IMR-90 (cell line): ENCODE results near the gene SDHAF4.
"Not testable (repeated sequence)": the region's sequence is repeated elsewhere in the genome, so short reads cannot be mapped to it uniquely, and the experiment has no call there.

Experiments used
- BHLHE40 ChIP-seq: fragments of 150-350 bp; IDR thresholded peaks from 2 replicates; pipeline ENCODE4 v1.6.1; 2016; ENCODE audit warnings: mild to moderate bottlenecking, low read depth, low read length
- CEBPB ChIP-seq: IDR thresholded peaks from 2 replicates; pipeline ENCODE4 v1.6.1; 2012; ENCODE audit warnings: low read depth, low read length, improper control_type of control experiment
- CHD1 ChIP-seq: IDR thresholded peaks from 2 replicates; pipeline ENCODE4 v1.6.1; 2012; ENCODE audit warnings: low read depth, low read length, improper control_type of control experiment
- MAZ ChIP-seq: IDR thresholded peaks from 2 replicates; pipeline ENCODE4 v1.6.1; 2012; ENCODE audit warnings: low read depth, mild to moderate bottlenecking, low read length, improper control_type of control experiment, moderate library complexity, borderline replicate concordance
- MXI1 ChIP-seq: IDR thresholded peaks from 2 replicates; pipeline ENCODE4 v1.6.1; 2012; ENCODE audit warnings: low read depth, mild to moderate bottlenecking, low read length, moderate library complexity, borderline replicate concordance
- POLR2A ChIP-seq: IDR thresholded peaks from 2 replicates; pipeline ENCODE4 v1.6.1; 2012; ENCODE audit warnings: mild to moderate bottlenecking, low read depth, low read length
- RAD21 ChIP-seq: IDR thresholded peaks from 2 replicates; pipeline ENCODE4 v1.6.1; 2012; ENCODE audit warnings: low read length, improper control_type of control experiment
- RCOR1 ChIP-seq: IDR thresholded peaks from 2 replicates; pipeline ENCODE4 v1.6.1; 2012; ENCODE audit warnings: mild to moderate bottlenecking, low read length, improper control_type of control experiment; ENCODE audit not compliant: insufficient replicate concordance
- RFX5 ChIP-seq: IDR thresholded peaks from 2 replicates; pipeline ENCODE4 v1.8.0; 2012; ENCODE audit warnings: low read depth, mild to moderate bottlenecking, low read length, moderate library complexity
- TF ChIP-seq, protein P1 (sequence below): fragments of 150-350 bp; IDR thresholded peaks from 2 replicates; pipeline ENCODE4 v1.6.1; 2016; ENCODE audit warnings: low read depth, mild to moderate bottlenecking, low read length, moderate library complexity, borderline replicate concordance
- TF ChIP-seq, protein P2 (sequence below): fragments of 150-350 bp; IDR thresholded peaks from 2 replicates; pipeline ENCODE4 v1.6.1; 2017; ENCODE audit warnings: mild to moderate bottlenecking, antibody characterized with exemption, low read length, low read depth
- TF ChIP-seq, protein P3 (sequence below): conservative IDR thresholded peaks from 2 replicates; pipeline ENCODE4 v1.5.1; 2012; ENCODE audit warnings: mild to moderate bottlenecking, low read depth, low read length, improper control_type of control experiment

- TF ChIP-seq RFX5, POLR2A, MXI1, RCOR1, CEBPB, BHLHE40, RAD21, CHD1, MAZ: not testable (repeated sequence)
- TF ChIP-seq, protein P1, sequence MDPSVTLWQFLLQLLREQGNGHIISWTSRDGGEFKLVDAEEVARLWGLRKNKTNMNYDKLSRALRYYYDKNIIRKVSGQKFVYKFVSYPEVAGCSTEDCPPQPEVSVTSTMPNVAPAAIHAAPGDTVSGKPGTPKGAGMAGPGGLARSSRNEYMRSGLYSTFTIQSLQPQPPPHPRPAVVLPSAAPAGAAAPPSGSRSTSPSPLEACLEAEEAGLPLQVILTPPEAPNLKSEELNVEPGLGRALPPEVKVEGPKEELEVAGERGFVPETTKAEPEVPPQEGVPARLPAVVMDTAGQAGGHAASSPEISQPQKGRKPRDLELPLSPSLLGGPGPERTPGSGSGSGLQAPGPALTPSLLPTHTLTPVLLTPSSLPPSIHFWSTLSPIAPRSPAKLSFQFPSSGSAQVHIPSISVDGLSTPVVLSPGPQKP = not testable (repeated sequence)
- TF ChIP-seq, protein P2, sequence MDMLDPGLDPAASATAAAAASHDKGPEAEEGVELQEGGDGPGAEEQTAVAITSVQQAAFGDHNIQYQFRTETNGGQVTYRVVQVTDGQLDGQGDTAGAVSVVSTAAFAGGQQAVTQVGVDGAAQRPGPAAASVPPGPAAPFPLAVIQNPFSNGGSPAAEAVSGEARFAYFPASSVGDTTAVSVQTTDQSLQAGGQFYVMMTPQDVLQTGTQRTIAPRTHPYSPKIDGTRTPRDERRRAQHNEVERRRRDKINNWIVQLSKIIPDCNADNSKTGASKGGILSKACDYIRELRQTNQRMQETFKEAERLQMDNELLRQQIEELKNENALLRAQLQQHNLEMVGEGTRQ = not testable (repeated sequence)
- TF ChIP-seq, protein P3, sequence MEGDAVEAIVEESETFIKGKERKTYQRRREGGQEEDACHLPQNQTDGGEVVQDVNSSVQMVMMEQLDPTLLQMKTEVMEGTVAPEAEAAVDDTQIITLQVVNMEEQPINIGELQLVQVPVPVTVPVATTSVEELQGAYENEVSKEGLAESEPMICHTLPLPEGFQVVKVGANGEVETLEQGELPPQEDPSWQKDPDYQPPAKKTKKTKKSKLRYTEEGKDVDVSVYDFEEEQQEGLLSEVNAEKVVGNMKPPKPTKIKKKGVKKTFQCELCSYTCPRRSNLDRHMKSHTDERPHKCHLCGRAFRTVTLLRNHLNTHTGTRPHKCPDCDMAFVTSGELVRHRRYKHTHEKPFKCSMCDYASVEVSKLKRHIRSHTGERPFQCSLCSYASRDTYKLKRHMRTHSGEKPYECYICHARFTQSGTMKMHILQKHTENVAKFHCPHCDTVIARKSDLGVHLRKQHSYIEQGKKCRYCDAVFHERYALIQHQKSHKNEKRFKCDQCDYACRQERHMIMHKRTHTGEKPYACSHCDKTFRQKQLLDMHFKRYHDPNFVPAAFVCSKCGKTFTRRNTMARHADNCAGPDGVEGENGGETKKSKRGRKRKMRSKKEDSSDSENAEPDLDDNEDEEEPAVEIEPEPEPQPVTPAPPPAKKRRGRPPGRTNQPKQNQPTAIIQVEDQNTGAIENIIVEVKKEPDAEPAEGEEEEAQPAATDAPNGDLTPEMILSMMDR = not testable (repeated sequence)
Observed at GRCh38 chr6:70607371-70607770, 40.6 kb downstream of the SDHAF4 start.
